Astrocyte (in vitro differentiated cells and primary cell): ENCODE data around the gene TM9SF1. TPM values are rescaled to one million over a fixed set of nuclear protein-coding genes. Genes with fewer than 3 reads are reported as not detected.

Source experiments
- DNase-seq: peaks from one replicate; pipeline ENCODE4 v3.0.0-alpha.2; 2010; ENCODE audit warnings: low read depth
- FAIRE-seq: peaks from 2 replicates; lab custom pipeline; 2011; peaks lifted over from hg19 to GRCh38; lab: Jason Lieb, UNC
- H2AFZ ChIP-seq: 2 replicates; pipeline ENCODE4 v1.6.0; 2012; ENCODE audit warnings: low read depth, low read length, inconsistent platforms
- H3K27ac ChIP-seq: 2 replicates; pipeline ENCODE4 v1.5.1; 2011; ENCODE audit warnings: low read depth, low read length, inconsistent platforms
- H3K27me3 ChIP-seq: 2 replicates; pipeline ENCODE4 v1.6.0; 2011; ENCODE audit warnings: low read length, inconsistent platforms; ENCODE audit not compliant: insufficient read depth
- H3K36me3 ChIP-seq: 2 replicates; pipeline ENCODE4 v1.5.1; 2011; ENCODE audit warnings: low read length, inconsistent platforms; ENCODE audit not compliant: insufficient read depth
- H3K4me1 ChIP-seq: 2 replicates; pipeline ENCODE4 v1.5.1; 2011; ENCODE audit warnings: low read length, inconsistent platforms; ENCODE audit not compliant: insufficient read depth
- H3K4me2 ChIP-seq: 2 replicates; pipeline ENCODE4 v1.6.0; 2012; ENCODE audit warnings: low read length, inconsistent platforms
- H3K4me3 ChIP-seq: 2 replicates; pipeline ENCODE4 v1.5.1; 2011; ENCODE audit warnings: low read depth, mild to moderate bottlenecking, low read length, inconsistent platforms; ENCODE audit not compliant: insufficient read depth
- H3K79me2 ChIP-seq: 2 replicates; pipeline ENCODE4 v1.6.0; 2012; ENCODE audit warnings: mild to moderate bottlenecking, low read length, inconsistent platforms; ENCODE audit not compliant: insufficient read depth
- H3K9ac ChIP-seq: 2 replicates; pipeline ENCODE4 v1.6.0; 2012; ENCODE audit warnings: mild to moderate bottlenecking, low read length, inconsistent platforms
- H3K9me3 ChIP-seq: 2 replicates; pipeline ENCODE4 v1.5.1; 2012; ENCODE audit warnings: low read depth, mild to moderate bottlenecking, low read length, inconsistent platforms; ENCODE audit not compliant: insufficient read depth
- H4K20me1 ChIP-seq: 2 replicates; pipeline ENCODE4 v1.6.0; 2012; ENCODE audit warnings: low read length, inconsistent platforms; ENCODE audit not compliant: insufficient read depth
- H3K27ac Mint-ChIP-seq: one replicate; pipeline ENCODE4 v1.8.0; 2021; ENCODE audit warnings: mild to moderate bottlenecking, mixed read lengths; ENCODE audit not compliant: unreplicated experiment
- H3K27me3 Mint-ChIP-seq: one replicate; pipeline ENCODE4 v1.8.0; 2021; ENCODE audit warnings: low read depth, mixed read lengths; ENCODE audit not compliant: unreplicated experiment
- H3K36me3 Mint-ChIP-seq: one replicate; pipeline ENCODE4 v1.8.0; 2021; ENCODE audit warnings: low read depth, mixed read lengths; ENCODE audit not compliant: unreplicated experiment
- H3K4me1 Mint-ChIP-seq: one replicate; pipeline ENCODE4 v1.8.0; 2021; ENCODE audit warnings: low read depth, mixed read lengths; ENCODE audit not compliant: unreplicated experiment
- H3K4me3 Mint-ChIP-seq: one replicate; pipeline ENCODE4 v1.8.0; 2021; ENCODE audit warnings: mild to moderate bottlenecking, moderate library complexity, mixed read lengths; ENCODE audit not compliant: unreplicated experiment
- H3K9me3 Mint-ChIP-seq: one replicate; pipeline ENCODE4 v1.8.0; 2021; ENCODE audit warnings: mild to moderate bottlenecking, mixed read lengths; ENCODE audit not compliant: unreplicated experiment
- EZH2 ChIP-seq: IDR thresholded peaks from 2 replicates; pipeline ENCODE4 v1.6.1; 2012; ENCODE audit warnings: mild to moderate bottlenecking, low read length, inconsistent platforms; ENCODE audit not compliant: insufficient read depth
- total RNA-seq: library from RNA; stranded (reverse); gene quantifications from 2 replicates; pipeline ENCODE4 v1.2.1, GENCODE V29; 2021
- TF ChIP-seq, protein P1 (sequence below): IDR thresholded peaks from 2 replicates; pipeline ENCODE4 v1.5.1; 2011; ENCODE audit warnings: low read depth, mild to moderate bottlenecking, inconsistent platforms, low read length, moderate library complexity; ENCODE audit not compliant: insufficient read depth

TM9SF1 gene
- total RNA-seq, 1 donor from 2014 or later: 59.3 TPM

DNA sequence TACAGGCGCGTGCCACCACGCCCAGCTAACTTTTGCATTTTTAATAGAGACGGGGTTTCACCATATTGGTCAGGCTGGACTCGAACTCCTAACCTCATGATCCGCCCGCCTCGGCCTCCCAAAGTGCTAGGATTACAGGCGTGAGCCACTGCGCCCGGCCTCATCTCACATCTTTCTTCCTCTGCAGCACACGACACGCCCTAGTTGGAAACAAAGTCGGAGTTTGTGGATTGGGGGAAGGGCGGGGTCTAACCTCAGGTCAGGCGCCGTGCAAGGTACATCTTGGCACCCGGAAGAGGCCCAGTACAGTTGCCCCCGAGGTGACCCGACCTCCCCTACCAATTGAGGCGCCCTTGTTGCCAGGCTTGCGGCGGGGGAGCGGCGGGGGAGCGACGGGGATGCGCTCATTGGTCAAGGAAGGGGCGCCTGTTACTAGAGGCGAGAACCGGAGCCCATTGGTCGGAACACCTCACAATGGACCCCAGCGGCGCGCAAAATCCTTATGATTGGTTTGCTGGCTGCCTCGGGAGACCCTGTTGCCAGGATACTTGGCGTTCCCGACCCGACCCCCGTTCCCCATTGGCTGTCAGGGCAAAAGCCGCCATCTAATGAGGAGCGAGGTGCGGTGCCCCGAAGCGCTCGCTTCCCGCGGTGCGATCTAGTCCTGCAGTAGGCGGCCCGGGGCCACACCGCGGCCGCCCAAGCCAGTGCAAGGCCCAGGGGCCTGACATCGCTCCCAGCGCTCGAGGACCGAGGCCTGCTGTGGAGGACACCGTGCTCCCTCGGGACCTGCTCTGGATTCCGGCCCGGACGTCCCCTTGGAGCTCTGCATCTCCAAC is 23.6 kb downstream of the TM9SF1 start, which contains the start of gene REC8:
TSS of gene REC8 (plus strand) at position 659 of the 839 bp plus-strand sequence. CDS start 473 bp downstream, outside the sequence.
- no peaks in the 10 kb centered on the region for H3K36me3 ChIP-seq
- peak within 1 kb of the TSS; percentile 36 for H3K9ac ChIP-seq
- Mint-ChIP-seq H3K4me1 (no peaks in the 10 kb centered on the region), H3K9me3 (no peaks in the 10 kb centered on the region), H3K27me3 (no peaks in the 10 kb centered on the region), H3K27ac (no peak within 1 kb of the TSS), H3K4me3 (peak within 1 kb of the TSS; percentile 75), H3K36me3 (peaks cover 26% of the 10 kb centered on the region)
- no peaks in the 10 kb centered on the region for H3K27me3 ChIP-seq
- no peaks in the 10 kb centered on the region for H4K20me1 ChIP-seq
- H3K79me2 ChIP-seq: no peaks in the 10 kb centered on the region
- H3K4me1 ChIP-seq: peaks cover 14% of the 10 kb centered on the region
- H3K27ac ChIP-seq: no peak within 1 kb of the TSS
- peak within 1 kb of the TSS; percentile 63 for H2AFZ ChIP-seq
- peak within 1 kb of the TSS; percentile 50 for H3K4me3 ChIP-seq
- TF ChIP-seq, protein P1, sequence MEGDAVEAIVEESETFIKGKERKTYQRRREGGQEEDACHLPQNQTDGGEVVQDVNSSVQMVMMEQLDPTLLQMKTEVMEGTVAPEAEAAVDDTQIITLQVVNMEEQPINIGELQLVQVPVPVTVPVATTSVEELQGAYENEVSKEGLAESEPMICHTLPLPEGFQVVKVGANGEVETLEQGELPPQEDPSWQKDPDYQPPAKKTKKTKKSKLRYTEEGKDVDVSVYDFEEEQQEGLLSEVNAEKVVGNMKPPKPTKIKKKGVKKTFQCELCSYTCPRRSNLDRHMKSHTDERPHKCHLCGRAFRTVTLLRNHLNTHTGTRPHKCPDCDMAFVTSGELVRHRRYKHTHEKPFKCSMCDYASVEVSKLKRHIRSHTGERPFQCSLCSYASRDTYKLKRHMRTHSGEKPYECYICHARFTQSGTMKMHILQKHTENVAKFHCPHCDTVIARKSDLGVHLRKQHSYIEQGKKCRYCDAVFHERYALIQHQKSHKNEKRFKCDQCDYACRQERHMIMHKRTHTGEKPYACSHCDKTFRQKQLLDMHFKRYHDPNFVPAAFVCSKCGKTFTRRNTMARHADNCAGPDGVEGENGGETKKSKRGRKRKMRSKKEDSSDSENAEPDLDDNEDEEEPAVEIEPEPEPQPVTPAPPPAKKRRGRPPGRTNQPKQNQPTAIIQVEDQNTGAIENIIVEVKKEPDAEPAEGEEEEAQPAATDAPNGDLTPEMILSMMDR: no peak
- no peak for TF ChIP-seq EZH2
- DNase-seq (peak; percentile 93), FAIRE-seq (no peak)
- no peaks in the 10 kb centered on the region for H3K9me3 ChIP-seq
- peak within 1 kb of the TSS; percentile 84 for H3K4me2 ChIP-seq

DNA sequence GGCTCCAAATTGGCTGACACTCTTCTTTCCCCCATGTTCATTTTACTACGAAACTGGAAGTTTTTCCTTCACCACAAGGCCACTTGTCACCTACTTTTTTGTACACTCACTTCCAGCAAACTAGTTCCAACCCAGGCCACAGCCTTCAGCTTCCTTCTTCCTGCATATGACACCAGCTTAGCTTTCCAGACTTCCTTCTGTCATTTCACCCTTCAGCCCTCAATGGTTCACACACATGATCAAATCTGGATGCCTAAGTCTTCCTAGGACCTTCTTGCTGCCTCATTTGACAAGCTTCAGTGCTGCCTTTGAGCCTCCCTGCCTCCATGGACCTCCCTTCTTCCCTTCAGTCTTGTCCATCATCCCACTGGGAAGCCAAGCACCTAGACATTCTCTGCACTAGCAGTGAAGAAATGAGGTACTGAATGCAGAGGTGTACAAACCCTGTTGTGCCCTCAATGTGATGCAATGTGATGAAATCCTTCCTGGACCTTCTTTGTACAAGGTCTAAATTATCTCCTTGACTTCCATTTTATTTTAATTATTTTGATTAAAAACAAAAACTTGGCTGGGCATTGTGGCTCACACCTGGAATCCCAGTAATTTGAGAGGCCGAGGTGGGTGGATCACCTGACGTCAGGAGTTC is 27.6 kb downstream of the TM9SF1 start:
- Histone ChIP-seq H3K27me3 (no peaks in the 10 kb centered on the region), H4K20me1 (peaks cover 17% of the 10 kb centered on the region), H3K9me3 (no peaks in the 10 kb centered on the region), H3K4me1 (peaks cover 12% of the 10 kb centered on the region), H3K36me3 (peaks cover 23% of the 10 kb centered on the region), H3K27ac (no peak overlapping the region), H3K9ac (no peak overlapping the region), H3K79me2 (no peaks in the 10 kb centered on the region), H3K4me3 (no peak overlapping the region), H2AFZ (no peak overlapping the region), H3K4me2 (no peak overlapping the region)
- H3K4me3 Mint-ChIP-seq: no peak overlapping the region
- H3K9me3 Mint-ChIP-seq: no peaks in the 10 kb centered on the region
- H3K27me3 Mint-ChIP-seq: no peaks in the 10 kb centered on the region
- peaks cover 10% of the 10 kb centered on the region for H3K4me1 Mint-ChIP-seq
- no peak for FAIRE-seq
- H3K36me3 Mint-ChIP-seq: peaks cover 36% of the 10 kb centered on the region
- DNase-seq: no peak
- no peak overlapping the region for H3K27ac Mint-ChIP-seq
- TF ChIP-seq EZH2: no peak
- TF ChIP-seq, protein P1: no peak

DNA sequence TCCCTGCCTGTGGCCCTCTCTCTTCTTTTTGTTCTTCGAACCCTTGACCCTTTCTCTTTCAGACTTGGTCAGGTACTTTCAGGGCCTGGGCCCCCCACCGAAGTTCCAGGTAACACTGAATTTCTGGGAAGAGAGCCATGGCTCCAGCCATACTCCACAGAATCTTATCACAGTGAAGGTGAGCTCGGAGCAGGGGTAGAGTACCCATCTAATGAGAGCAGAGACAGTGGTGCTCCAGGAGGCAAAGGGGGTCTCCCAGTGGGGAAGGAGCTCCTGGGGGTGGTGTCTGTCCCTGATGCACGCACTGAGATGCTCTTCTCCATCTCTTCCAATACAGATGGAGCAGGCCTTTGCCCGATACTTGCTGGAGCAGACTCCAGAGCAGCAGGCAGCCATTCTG is 29.5 kb downstream of the TM9SF1 start:
- peaks cover 12% of the 10 kb centered on the region for H3K79me2 ChIP-seq
- no peak overlapping the region for H2AFZ ChIP-seq
- FAIRE-seq: no peak
- Mint-ChIP-seq H3K9me3 (no peaks in the 10 kb centered on the region), H3K36me3 (peaks cover 43% of the 10 kb centered on the region), H3K4me1 (peaks cover 18% of the 10 kb centered on the region), H3K27me3 (no peaks in the 10 kb centered on the region), H3K27ac (no peak overlapping the region), H3K4me3 (no peak overlapping the region)
- H4K20me1 ChIP-seq: peaks cover 20% of the 10 kb centered on the region
- DNase-seq: no peak
- no peak overlapping the region for H3K27ac ChIP-seq
- H3K4me3 ChIP-seq: no peak overlapping the region
- no peak for TF ChIP-seq EZH2
- TF ChIP-seq, protein P1: no peak
- H3K27me3 ChIP-seq: no peaks in the 10 kb centered on the region
- no peak overlapping the region for H3K4me2 ChIP-seq
- H3K9me3 ChIP-seq: no peaks in the 10 kb centered on the region
- H3K4me1 ChIP-seq: peaks cover 10% of the 10 kb centered on the region
- H3K9ac ChIP-seq: no peak overlapping the region
- H3K36me3 ChIP-seq: peaks cover 23% of the 10 kb centered on the region
